Spleen (tissue), 11 donors: ENCODE data around the gene MTMR10. TPM values are rescaled to one million over a fixed set of nuclear protein-coding genes. Genes with fewer than 3 reads are reported as not detected.

ENCODE experiments used
- DNase-seq: peaks from one replicate; pipeline ENCODE4 v3.0.0-alpha.2; 2020
- H3K27ac ChIP-seq, 8 donors: fragments of 200-600 bp; sonication (generic) in 7 of 8; 1 replicate in 4 of 8; 2 replicates in 4 of 8; pipeline versions ENCODE4 v1.5.0 to v1.8.0; 2016 to 2021; ENCODE audit warnings: inconsistent platforms in 4 of 8, mild to moderate bottlenecking in 4 of 8, moderate library complexity in 1 of 8
- H3K27me3 ChIP-seq, 7 donors: fragments of 200-600 bp; sonication (generic) in 6 of 7; replicated peaks in 1 of 7; 1 replicate in 4 of 7; 2 replicates in 3 of 7; pipeline versions ENCODE4 v1.5.0 to v1.8.0; 2016 to 2021; ENCODE audit warnings: inconsistent platforms in 3 of 7, mild to moderate bottlenecking in 1 of 7
- H3K36me3 ChIP-seq, 6 donors: fragments of 200-600 bp; sonication (generic) in 5 of 6; 1 replicate in 4 of 6; 2 replicates in 2 of 6; pipeline versions ENCODE4 v1.5.0 to v1.8.0; 2016 to 2021; ENCODE audit warnings: inconsistent platforms in 2 of 6
- H3K4me1 ChIP-seq, 6 donors: fragments of 200-600 bp; sonication (generic) in 5 of 6; 1 replicate in 3 of 6; 2 replicates in 3 of 6; pipeline versions ENCODE4 v1.5.0 to v1.8.0; 2016 to 2021; ENCODE audit warnings: inconsistent platforms in 3 of 6
- H3K4me3 ChIP-seq, 8 donors: fragments of 200-600 bp; sonication (generic) in 7 of 8; 1 replicate in 4 of 8; 2 replicates in 4 of 8; pipeline versions ENCODE4 v1.5.0 to v1.8.0; 2016 to 2021; ENCODE audit warnings: inconsistent platforms in 4 of 8, mild to moderate bottlenecking in 4 of 8, moderate library complexity in 2 of 8
- H3K9me3 ChIP-seq, 8 donors: fragments of 200-600 bp; sonication (generic) in 7 of 8; 1 replicate in 4 of 8; 2 replicates in 4 of 8; pipeline versions ENCODE4 v1.5.0 to v1.8.0; 2016 to 2021; ENCODE audit warnings: inconsistent platforms in 4 of 8
- CTCF ChIP-seq, 11 experiments: fragments of 200-600 bp in 7 of 11; fragments of 450-650 bp in 4 of 11; sonication (generic) in 4 of 11; IDR thresholded peaks in 8 of 11; conservative IDR thresholded peaks in 3 of 11; 1 replicate in 7 of 11; 2 replicates in 4 of 11; pipeline versions ENCODE4 v1.4.0 to v1.8.0; 2016 to 2021; ENCODE audit warnings: antibody characterized with exemption in 11 of 11, inconsistent platforms in 4 of 11, mild to moderate bottlenecking in 1 of 11
- POLR2A ChIP-seq, 3 donors: fragments of 450-650 bp; IDR thresholded peaks; one replicate each; pipeline ENCODE4 v1.5.1; 2017; ENCODE audit warnings: antibody characterized with exemption in 3 of 3, mild to moderate bottlenecking in 1 of 3
- POLR2AphosphoS5 ChIP-seq, 3 donors: sonication (generic); formaldehyde crosslinking; IDR thresholded peaks; one replicate each; pipeline ENCODE4 v1.5.1; 2017; ENCODE audit warnings: antibody characterized with exemption in 3 of 3
- WGBS, 5 donors: extraction: QIAGEN DNeasy Blood & Tissue Kit in 3 of 5; methylation state at CpG; one replicate each; pipeline versions ENCODE4 v1.1.5 to v1.1.7; 2013 to 2018; 5-methylcytosine and 5-hydroxymethylcytosine counted together
- intact Hi-C: fragments of 100-400 bp; cut with DNase I; formaldehyde crosslinking; loops from one replicate; pipeline ENCODE4 v1.15.0; 2023; ENCODE audit warnings: low total_unique reads
- polyA plus RNA-seq, 3 donors: library from polyadenylated mRNA; stranded (reverse); fragments of 200-250 nt; gene quantifications; one replicate each; pipeline ENCODE4 v1.2.1, GENCODE V29; 2013
- total RNA-seq, 7 donors: library from RNA; depleted of rRNA in 3 of 7; stranded (reverse); fragments of >200 nt in 3 of 7; fragmentation: NEBNext Ultra II Directional in 4 of 7; extraction: Animal tissue kit (Norgen Biotek cat#: 25700) in 4 of 7; gene quantifications; one replicate each; pipeline versions ENCODE4 v1.1.0 to v1.2.1, GENCODE V29; 2016 to 2021
- donor health status: healthy with polysubstance abuse.
- donor health status: DM: no; HTN: no; CAD: no; lungs with moderate emphysema.
- donor health status: DM: no; HTN: no; CAD: no.
- donor health status: Bipolar disorder and iron deficiency.
- donor health status: healthy.
- donor health status: DM: no; HTN: no; CAD: no.
- donor health status: DM: yes; HTN: yes; CAD: no.

Gene MTMR10
- total and polyA plus RNA-seq, 10 donors = 8.2 to 67.9 (median 48.3) TPM

- Histone ChIP-seq H3K4me3 (no peak overlapping the region), H3K36me3 (peaks cover 0 to 100% (median 88%) of the 10 kb centered on the region in 6 donors), H3K9me3 (no peaks in the 10 kb centered on the region), H3K27ac (no peak overlapping the region), H3K27me3 (no peaks in the 10 kb centered on the region), H3K4me1 (no peaks in the 10 kb centered on the region)
- DNase-seq = no peak
- no peak for TF ChIP-seq CTCF (IDR thresholded peaks at IDR 0.05 in 8 of 11, conservative IDR thresholded peaks at IDR 0.05 in 3 of 11)
- peak in 1 of 3 donors; percentile 16 for TF ChIP-seq POLR2AphosphoS5 (IDR thresholded peaks at IDR 0.05)
- no peak for TF ChIP-seq POLR2A (IDR thresholded peaks at IDR 0.05)
- intact Hi-C loops = no loop called here
- WGBS, 5 donors = 83 to 89% (median 88%) methylated on average over 14 of the region's 14 CpGs
Observed at GRCh38 chr15:30922480-30923311, 68.7 kb downstream of the MTMR10 start.

- Histone ChIP-seq H3K27ac (no peak overlapping the region), H3K9me3 (no peaks in the 10 kb centered on the region), H3K27me3 (no peaks in the 10 kb centered on the region), H3K36me3 (peaks cover 0 to 100% (median 83%) of the 10 kb centered on the region in 6 donors), H3K4me3 (no peak overlapping the region), H3K4me1 (no peaks in the 10 kb centered on the region)
- no peak for DNase-seq
- TF ChIP-seq POLR2AphosphoS5 (IDR thresholded peaks at IDR 0.05) = no peak
- TF ChIP-seq POLR2A (IDR thresholded peaks at IDR 0.05) = no peak
- TF ChIP-seq CTCF (IDR thresholded peaks at IDR 0.05 in 8 of 11, conservative IDR thresholded peaks at IDR 0.05 in 3 of 11) = no peak
- WGBS, 5 donors = 83 to 88% (median 85%) methylated on average over 9 of the region's 9 CpGs
- intact Hi-C loops = no loop called here
Observed at GRCh38 chr15:30921781-30922479, 69.5 kb downstream of the MTMR10 start.

GRCh38 chr15:30921106-30921505, 70.3 kb downstream of the MTMR10 start:
- DNase-seq = no peak
- intact Hi-C loops = no loop called here
- Histone ChIP-seq H3K27me3 (no peaks in the 10 kb centered on the region), H3K27ac (no peak overlapping the region), H3K36me3 (peaks cover 0 to 100% (median 79%) of the 10 kb centered on the region in 6 donors), H3K4me1 (no peaks in the 10 kb centered on the region), H3K9me3 (no peaks in the 10 kb centered on the region), H3K4me3 (no peak overlapping the region)
- TF ChIP-seq CTCF (IDR thresholded peaks at IDR 0.05 in 8 of 11, conservative IDR thresholded peaks at IDR 0.05 in 3 of 11) (no peak), POLR2A (IDR thresholded peaks at IDR 0.05) (no peak), POLR2AphosphoS5 (IDR thresholded peaks at IDR 0.05) (no peak)
- WGBS, 5 donors = 94 to 99% (median 97%) methylated on average over 4 of the region's 4 CpGs
